Erythroblast (primary cell): ENCODE measurements around the gene CROCC2.

Source experiments
- GATA1 ChIP-seq: IDR thresholded peaks from 2 replicates; pipeline ENCODE4 v1.6.1; 2011; ENCODE audit warnings: low read depth, mild to moderate bottlenecking, control low read depth, low read length, moderate library complexity
- POLR2A ChIP-seq: IDR thresholded peaks from 2 replicates; pipeline ENCODE4 v1.6.1; 2011; ENCODE audit warnings: mild to moderate bottlenecking, low read length

DNA sequence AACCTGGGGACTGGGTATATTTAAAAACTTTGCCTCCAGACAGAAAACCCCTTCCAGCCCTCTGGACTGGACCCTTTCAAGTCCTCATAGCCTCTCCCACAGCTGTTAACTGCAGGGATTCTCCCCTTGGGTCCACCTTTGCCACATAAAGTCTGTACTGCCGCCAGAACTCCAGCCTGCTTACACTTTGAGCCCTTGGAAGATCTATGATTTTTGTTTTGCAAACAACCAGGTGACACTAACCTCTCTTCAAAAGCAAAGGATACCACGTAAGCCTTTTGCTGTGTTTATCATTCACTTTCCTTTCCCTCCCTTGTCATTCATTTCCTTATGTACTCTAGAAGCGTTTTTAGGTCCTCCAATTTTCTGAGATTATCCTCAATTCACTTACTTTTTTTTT is 41.7 kb upstream of the CROCC2 start:
- no peak for TF ChIP-seq POLR2A
- TF ChIP-seq GATA1 = no peak
